Esophagus squamous epithelium (tissue), 4 donors: ENCODE measurements around the gene DNAJC25.

Experiments used
- POLR2A ChIP-seq, 4 donors: fragments of 450-650 bp; IDR thresholded peaks; one replicate each; pipeline ENCODE4 v1.6.1; 2017; ENCODE audit warnings: antibody characterized with exemption in 4 of 4, mild to moderate bottlenecking in 4 of 4, moderate library complexity in 3 of 4
- TF ChIP-seq, protein P1 (sequence below), 6 experiments: fragments of 450-650 bp in 4 of 6; fragments of 200-600 bp in 2 of 6; sonication (generic) in 2 of 6; IDR thresholded peaks; one replicate each; pipeline ENCODE4 v1.5.1; 2016 to 2019; ENCODE audit warnings: antibody characterized with exemption in 6 of 6, mild to moderate bottlenecking in 4 of 6, moderate library complexity in 4 of 6

DNA sequence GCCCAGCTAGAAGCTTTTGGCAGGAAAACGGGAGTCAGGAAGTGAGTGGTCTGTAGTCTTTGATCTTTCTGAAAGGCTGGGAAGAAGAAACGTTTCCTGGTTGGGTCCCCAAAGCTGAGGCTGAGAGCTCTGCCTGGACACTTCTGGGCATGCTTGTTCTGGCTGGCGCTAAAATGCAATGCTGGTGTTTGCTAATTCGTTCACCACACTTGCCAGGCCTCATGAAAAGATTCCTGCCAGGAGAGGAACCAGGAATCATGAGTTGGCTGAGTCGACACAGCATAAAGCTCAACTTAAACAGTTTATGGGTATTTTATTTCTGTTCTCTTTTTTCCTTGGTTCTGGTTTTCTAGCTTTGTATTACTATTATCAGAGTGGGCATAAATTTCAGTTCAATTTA is 21.0 kb upstream of the DNAJC25 start:
- TF ChIP-seq, protein P1, sequence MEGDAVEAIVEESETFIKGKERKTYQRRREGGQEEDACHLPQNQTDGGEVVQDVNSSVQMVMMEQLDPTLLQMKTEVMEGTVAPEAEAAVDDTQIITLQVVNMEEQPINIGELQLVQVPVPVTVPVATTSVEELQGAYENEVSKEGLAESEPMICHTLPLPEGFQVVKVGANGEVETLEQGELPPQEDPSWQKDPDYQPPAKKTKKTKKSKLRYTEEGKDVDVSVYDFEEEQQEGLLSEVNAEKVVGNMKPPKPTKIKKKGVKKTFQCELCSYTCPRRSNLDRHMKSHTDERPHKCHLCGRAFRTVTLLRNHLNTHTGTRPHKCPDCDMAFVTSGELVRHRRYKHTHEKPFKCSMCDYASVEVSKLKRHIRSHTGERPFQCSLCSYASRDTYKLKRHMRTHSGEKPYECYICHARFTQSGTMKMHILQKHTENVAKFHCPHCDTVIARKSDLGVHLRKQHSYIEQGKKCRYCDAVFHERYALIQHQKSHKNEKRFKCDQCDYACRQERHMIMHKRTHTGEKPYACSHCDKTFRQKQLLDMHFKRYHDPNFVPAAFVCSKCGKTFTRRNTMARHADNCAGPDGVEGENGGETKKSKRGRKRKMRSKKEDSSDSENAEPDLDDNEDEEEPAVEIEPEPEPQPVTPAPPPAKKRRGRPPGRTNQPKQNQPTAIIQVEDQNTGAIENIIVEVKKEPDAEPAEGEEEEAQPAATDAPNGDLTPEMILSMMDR (IDR thresholded peaks at IDR 0.05): no peak
- TF ChIP-seq POLR2A (IDR thresholded peaks at IDR 0.05): no peak
